AG09309 (cell line): ENCODE measurements around the gene PRKAG3.

Source experiments
- DNase-seq: peaks from one replicate; pipeline ENCODE4 v3.0.0-alpha.2; 2010; ENCODE audit warnings: low read depth
- H3K4me3 ChIP-seq: 2 replicates; pipeline ENCODE4 v1.5.1; 2011; ENCODE audit warnings: mild to moderate bottlenecking, low read depth, low read length, moderate library complexity; ENCODE audit not compliant: control insufficient read depth
- CTCF ChIP-seq: IDR thresholded peaks from 2 replicates; pipeline ENCODE4 v1.5.1; 2011; ENCODE audit warnings: mild to moderate bottlenecking, low read depth, low read length, inconsistent platforms; ENCODE audit not compliant: insufficient read depth, control insufficient read depth; ENCODE audit errors: missing control alignments

Gene PRKAG3

GRCh38 chr2:218815649-218816048 lies 16.0 kb downstream of the PRKAG3 start:
- no peak for TF ChIP-seq CTCF
- DNase-seq, result no peak

GRCh38 chr2:218815244-218815637 lies 16.4 kb downstream of the PRKAG3 start:
- no peak for TF ChIP-seq CTCF
- no peak overlapping the region for H3K4me3 ChIP-seq
- no peak for DNase-seq

More at GRCh38 chr2:218815649-218816048, 16.0 kb downstream of the PRKAG3 start:
- no peak overlapping the region for H3K4me3 ChIP-seq

GRCh38 chr2:218814540-218815243 lies 16.9 kb downstream of the PRKAG3 start:
- H3K4me3 ChIP-seq, result no peak overlapping the region
- no peak for DNase-seq
- no peak for TF ChIP-seq CTCF

- no peak for TF ChIP-seq CTCF
- DNase-seq, result no peak
These were observed 17.7 kb downstream of the PRKAG3 start for GRCh38 chr2:218813771-218814460.

GRCh38 chr2:218812861-218813260 lies 18.7 kb downstream of the PRKAG3 start:
- DNase-seq, result no peak
- no peak overlapping the region for H3K4me3 ChIP-seq
- no peak for TF ChIP-seq CTCF

More at GRCh38 chr2:218813771-218814460, 17.7 kb downstream of the PRKAG3 start:
- no peak overlapping the region for H3K4me3 ChIP-seq

- H3K4me3 ChIP-seq, result no peak overlapping the region
- TF ChIP-seq CTCF, result no peak
- no peak for DNase-seq
These were observed 19.3 kb downstream of the PRKAG3 start for GRCh38 chr2:218812096-218812815.
